GM21737 (cell line): ENCODE results near the gene SMTNL1.

Source experiments
- ATAC-seq: cut with Tn5 transposase; IDR thresholded peaks from one replicate; pipeline ENCODE4 v1.9.1; 2021; ENCODE audit warnings: mild to moderate bottlenecking, moderate library complexity; ENCODE audit not compliant: unreplicated experiment

Gene SMTNL1

GRCh38 chr11:57586711-57587245, 49.4 kb downstream of the SMTNL1 start:
- no peak for ATAC-seq

DNA sequence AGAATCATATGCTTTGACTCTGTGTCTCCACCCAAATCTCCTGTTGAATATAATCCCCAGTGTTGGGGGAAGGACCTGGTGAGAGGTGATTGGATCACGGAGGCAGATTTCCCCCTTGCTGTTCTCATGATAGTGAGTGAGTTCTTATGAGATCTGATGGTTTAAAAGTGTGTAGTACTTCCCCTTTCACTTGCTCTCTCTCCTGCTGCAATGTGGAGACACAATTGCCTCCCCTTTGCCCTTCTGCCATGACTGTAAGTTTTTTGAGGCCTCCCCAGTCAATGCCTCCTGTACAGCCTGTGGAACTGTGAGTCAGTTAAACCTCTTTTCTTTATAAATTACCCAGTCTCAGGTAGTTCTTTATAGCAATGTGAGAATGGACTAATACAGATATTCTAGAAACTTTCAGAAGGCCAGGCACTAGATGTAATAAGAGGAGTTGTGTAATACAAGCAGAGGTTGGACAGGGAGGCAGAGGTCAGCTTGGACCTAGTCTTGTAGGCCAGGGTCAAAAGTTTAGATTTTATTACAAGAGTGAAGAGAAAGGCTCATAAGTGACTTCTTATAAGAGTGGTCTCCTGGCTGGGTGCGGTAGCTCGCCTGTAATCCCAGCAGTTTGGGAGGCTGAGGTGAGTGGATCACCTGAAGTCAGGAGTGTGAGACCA, 50.8 kb downstream of the SMTNL1 start:
- ATAC-seq, result no peak

- no peak for ATAC-seq
Measured at GRCh38 chr11:57596266-57596885, 59.0 kb downstream of the SMTNL1 start.

DNA sequence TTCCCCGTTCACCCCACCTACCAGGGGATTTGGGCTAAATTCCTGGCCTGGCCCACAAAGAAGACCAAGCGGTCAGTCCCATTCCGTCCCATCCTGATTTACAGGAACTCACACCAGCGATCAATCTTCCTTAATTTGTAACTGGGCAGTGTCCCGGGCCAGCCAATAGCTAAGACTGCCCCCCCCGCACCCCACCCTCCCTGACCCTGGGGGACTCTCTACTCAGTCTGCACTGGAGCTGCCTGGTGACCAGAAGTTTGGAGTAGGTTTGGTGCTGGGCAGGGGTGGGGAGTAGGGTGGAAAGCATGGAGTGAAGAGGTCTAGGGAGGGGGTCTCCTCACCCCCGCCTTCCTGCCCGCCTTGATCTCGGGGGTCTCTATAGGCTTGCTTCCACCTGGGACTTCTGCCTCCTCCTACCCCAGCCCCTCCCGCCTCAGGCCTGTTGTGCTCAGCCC, 60.1 kb downstream of the SMTNL1 start, which contains the start of gene SERPING1:
Gene SERPING1, plus strand, starts transcription at position 225 of the 455 bp plus-strand sequence. CDS start 586 bp downstream, outside the sequence.
- no peak for ATAC-seq

GRCh38 chr11:57597916-57598830, 60.8 kb downstream of the SMTNL1 start:
- no peak for ATAC-seq

DNA sequence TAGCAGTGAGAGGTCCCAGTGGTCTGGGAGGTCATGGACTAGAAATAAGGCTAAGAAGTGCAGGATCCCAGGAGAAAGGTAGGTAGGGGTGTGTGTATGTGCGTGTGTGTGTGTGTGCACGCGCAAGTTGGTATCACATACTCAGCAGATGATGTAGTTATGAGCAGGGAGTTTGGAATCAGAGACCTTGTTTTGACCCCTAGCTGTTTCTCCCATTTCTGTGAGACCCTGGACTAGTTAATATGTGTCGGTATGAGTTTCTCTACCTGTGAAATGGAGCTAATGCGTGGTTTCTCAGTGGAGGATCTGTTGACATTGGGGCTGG, 61.4 kb downstream of the SMTNL1 start:
- ATAC-seq, result no peak

DNA sequence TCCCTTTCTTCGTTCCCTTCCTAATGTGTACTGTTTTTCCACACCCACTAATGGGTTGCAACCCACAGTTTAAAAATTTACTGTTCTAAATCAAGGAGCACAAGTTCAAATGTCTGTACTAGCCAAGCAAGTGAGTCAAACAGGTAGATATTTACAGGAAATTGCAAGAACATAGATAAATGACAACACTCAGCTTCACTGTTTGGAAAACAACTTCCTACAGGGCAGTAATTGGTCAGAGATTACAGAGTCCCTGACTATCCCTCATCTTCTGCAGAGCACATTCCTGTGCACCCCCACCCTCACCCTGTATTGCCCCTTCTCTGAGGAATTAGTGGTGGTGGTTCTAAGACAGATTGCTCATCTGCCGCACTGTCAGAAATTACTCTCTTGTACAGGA, 62.0 kb downstream of the SMTNL1 start:
- ATAC-seq, result no peak
